Fibroblast of skin of left biceps (primary cell): ENCODE data around the gene AVPI1.
"Not testable (repeated sequence)": the region's sequence is repeated elsewhere in the genome, so short reads cannot be mapped to it uniquely, and the experiment has no call there.

Source experiments
- DNase-seq, 2 experiments: peaks; one replicate each; pipeline ENCODE4 v3.0.0-alpha.2; 2013; ENCODE audit warnings: low read depth in 2 of 2

AVPI1 gene

GRCh38 chr10:97711640-97712572, 24.9 kb upstream of the AVPI1 start:
- DNase-seq, result no peak

DNA sequence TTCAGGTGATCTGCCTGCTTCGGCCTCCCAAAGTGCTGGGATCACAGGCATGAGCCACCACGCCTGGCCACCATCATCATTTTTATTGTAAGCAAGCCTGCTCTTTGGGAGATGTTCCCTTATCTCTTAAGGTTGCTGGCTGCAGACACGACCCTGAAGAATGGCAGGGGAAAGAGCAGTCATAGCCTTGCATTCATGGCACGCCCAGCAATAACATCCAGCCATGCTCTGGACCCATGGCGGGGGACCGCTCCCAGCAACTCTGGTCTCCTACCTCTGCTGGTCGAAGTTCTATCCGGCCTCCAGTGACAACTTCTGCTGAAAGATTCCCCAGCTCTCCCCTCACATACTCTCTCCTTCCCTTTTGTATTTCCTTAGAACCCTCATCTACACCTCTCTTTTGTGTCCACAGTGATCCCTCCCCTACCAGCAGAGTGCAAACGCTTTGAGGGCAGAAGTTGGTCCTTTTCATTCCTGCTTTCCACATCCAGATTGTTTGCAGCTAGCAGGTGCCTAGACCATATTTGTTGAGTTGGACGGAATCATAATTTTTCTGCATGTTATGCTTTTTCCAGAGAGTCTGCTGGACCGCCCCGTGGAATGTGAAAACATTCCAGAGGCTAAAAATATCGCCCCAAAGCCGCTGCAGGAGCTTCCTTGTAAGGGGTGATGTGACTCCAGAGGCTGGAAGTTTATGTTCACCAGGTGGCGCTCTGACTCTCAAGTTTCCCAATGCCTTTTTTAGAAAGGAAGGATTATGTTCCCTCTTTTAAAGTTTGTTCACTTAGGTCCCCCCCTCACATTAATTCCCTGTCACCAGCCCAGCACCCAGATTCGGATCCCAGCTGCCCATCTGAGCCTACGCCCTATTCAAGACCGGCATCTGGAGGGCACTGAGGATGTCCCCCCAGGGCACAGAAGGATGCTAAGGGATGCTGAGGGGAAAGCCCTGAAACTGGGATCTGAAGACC, 22.2 kb upstream of the AVPI1 start:
- peak; percentile 62 to 65 for DNase-seq

DNA sequence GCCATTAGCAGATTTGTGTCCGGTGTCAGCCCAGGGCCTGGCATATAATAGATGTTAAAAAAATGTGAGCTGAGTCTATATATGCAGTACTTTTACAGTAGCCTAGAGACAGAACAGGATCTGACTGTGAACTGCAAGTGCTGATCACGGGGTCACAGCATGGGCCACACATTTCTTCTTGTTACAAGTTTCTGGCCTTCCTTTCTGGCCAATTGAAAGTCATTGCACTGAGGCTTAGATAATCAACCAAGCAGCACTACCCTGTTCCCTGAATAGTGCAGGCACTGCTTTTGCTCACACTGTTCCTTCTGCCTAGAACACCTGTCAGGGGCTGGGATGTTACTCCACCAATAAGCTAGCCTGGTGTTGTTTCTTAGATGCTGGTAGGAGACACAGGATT, 21.1 kb upstream of the AVPI1 start:
- DNase-seq, result no peak

DNA sequence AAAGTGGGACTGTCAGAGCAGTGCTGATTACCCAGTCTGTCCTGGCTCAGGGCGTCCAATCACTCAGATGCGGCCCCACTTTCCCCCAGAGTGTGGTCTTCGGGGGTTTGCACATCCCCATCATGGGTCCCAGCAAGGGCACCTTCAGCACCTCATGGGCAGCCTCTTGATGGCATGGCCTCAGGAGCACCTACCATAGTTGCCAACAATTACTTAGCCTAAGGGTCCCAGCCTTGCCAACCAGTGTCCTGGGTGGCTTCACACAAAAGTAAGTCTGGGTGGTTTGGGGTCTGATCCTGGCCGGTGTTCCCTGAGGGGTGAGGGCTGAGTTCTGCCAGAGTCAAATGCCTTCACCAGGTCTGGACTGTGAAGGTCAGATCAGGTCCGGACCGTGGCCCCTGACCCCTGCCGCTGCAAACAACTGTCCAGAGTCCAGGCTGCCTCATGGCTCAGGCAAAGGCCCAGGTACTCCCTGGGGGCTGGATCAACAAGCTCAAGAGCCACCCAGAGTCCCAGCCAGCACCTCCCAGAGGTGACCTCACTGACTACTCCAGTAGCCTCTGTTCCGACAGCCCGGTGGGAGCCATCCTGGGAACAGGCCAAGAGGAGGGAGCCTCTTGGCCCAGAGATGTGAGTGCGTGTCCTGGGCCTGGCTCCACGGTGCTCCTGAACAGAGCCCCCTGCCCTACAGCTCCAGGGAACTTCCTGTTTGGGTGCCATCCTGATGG, 20.3 kb upstream of the AVPI1 start:
- DNase-seq, result no peak

GRCh38 chr10:97705006-97705670, 18.1 kb upstream of the AVPI1 start:
- DNase-seq, result no peak

DNA sequence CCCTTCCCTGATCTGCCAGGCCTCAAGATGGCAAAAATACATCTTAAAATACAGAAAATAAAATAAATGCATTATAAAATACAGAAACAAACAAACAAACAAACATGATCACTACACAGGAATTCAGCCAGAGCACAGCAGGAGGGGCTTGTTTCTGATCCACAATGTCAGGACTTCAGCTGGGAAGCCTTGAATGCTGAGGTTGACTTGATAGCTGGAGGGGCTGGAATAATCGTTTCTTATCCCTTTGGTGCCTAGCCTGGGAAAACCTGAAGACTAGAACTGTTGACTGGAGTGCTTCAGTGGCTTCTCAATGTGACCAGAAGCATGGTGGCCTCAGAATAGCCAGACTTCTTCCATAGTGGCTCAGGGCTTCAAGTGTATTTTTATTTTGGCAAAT, 17.3 kb upstream of the AVPI1 start:
- DNase-seq, result no peak

DNA sequence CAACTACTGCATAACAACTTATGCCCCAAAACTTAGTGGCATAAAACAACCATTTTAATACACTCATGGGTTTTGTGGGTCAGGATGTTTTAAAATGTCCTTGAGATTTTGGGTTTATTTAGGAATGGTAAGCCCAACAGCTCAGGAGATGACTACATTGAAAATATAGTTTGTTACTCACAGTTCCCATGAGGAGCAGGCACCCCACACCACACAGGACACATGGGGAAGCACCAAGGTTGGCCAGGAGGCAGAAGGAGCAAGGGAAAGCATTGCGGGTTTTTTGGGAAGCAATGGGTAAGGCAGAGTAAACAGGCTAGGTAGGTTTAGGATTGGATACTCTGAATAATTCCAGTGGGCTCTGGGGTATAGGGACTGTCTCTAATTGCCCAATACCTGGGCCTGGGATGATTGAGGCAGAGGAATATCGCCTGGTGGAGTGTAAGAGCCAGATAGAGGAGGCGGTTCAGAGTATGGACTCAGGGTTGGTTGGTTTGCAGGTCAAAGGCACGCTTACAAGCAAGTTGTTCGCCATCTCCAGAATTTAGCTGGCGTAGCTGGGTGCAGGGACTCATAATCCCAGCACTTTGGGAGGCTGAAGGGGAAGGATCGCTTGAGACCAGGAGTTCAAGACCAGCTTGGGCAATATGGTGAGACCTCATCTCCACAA, 16.5 kb upstream of the AVPI1 start:
- no peak for DNase-seq

DNA sequence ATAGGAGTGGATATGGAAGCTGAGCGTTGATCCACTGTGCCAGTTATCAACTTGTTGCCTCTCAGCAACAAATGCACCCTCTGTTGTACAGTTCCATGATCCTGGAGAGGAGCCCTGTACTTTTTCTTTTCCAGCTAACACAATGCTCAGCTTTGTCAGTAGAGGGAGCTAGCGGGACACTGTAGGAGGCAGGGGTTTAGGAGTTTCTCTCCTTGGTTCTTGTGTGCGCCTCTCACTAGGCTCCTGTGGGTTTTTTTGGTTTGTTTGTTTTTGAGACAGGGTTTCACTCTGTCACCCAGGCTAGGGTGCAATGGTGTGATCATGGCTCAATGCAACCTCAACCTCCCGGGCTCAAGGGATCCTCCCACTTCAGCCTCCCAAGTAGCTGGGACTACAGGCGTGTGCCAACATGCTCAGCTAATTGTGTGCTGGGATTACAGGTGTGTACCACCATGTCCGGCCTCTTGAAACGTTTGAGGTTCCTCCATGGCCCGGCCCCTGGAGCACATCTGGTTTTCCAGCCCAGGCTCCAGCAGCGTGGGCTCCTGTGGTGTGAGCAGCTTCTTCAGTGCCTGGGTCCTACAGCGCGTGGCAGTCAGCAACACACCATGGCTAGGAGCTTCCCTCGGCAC, 14.5 kb upstream of the AVPI1 start:
- peak in 1 of 2 experiments; percentile 40 for DNase-seq

DNA sequence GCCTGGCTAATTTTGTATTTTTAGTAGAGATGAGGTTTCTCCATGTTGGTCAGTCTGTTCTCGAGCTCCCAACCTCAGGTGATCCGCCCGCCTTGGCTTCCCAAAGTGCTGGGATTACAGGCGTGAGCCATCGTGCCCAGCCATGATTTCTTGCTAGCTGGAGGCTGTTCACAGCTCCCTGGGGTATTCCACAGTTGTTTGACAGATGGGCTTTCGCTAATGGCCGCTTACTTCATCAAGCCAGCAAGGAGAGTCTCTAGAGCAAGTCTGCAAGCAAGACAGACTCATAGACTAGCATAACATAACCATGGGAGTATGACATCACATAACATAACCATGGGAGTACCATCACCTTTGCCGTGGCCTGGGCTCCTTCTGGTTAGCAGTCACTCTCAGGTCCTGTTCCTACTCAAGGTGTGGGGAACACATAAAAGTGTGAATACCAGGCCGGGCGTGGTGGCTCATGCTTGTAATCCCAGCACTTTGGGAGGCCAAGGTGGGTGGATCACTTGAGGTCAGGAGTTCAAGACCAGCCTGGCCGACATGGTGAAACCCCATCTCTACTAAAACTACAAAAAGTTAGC, 11.1 kb upstream of the AVPI1 start:
- not testable (repeated sequence) for DNase-seq

GRCh38 chr10:97690133-97690532, 3.1 kb upstream of the AVPI1 start:
- DNase-seq, result no peak

DNA sequence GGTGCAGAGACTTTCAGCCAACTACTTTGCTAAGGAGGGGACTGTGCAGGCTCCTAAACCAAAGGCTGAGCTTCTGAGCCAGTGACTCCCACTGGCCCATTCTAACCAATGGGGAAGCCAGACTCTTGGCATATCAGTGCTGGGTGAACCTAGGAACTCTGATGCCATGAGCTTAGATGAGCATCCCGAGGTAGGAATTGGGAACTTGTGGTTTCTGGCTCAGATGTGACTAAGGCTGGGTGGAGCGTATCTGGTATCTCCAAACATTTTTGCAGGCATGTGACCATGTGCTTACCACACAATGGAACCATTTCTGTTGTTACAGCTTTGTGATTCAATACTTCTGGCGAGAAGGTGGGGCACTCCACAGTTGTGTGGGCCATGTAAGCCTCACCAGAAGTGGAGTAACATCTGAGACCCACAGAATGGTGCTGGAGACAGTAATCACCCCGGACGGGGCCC, 2.5 kb upstream of the AVPI1 start:
- DNase-seq, result peak; percentile 73 to 76

DNA sequence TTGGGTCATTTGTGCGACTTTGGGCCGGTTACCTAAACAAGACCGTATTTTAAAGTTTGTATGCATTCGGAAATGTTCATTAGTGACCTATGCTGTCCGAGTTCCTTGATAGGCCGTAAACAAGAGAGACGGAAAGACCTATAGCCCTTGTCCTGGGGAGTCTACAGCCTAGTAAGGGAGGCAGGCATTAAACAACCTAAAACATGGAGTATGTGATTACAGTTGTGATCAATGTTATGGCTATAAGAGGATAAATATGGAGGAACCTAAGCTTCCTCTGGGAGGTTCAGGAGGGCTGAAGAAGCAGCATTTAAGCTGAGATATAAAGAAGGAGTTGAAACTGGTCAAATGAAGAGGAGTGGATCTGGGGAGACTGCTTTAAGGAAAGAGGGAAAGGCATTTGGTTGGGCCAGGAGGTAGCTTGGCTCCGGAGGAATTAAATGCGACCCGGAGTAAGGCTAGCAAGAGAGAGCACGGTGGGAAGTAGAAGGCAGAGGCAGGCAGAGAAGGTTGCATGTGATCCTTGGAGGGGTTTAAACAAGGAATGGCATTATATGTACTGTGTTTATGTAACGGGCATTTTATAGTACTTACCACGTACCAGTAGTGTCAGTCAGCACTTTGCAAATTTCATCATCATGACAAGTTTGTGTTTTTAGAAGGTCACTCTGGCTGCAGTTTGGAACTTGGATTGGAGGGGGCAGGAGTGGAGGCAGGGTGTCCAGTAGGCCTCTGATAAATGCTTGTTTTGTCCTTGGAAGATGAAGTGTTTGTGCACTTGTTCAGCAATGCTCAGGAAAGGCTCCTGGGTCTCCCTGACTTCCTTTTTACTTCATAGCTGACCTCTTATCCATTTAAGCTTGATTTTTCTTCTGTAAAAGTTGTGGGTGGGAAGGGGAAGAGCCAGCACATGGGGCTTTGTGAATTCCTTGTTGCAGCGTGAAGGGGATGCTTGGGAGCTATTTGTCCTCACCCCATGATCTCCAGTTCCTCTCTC, 1.0 kb upstream of the AVPI1 start:
- no peak for DNase-seq

GRCh38 chr10:97686301-97686961, 610 bp downstream of the AVPI1 start:
- no peak for DNase-seq

DNA sequence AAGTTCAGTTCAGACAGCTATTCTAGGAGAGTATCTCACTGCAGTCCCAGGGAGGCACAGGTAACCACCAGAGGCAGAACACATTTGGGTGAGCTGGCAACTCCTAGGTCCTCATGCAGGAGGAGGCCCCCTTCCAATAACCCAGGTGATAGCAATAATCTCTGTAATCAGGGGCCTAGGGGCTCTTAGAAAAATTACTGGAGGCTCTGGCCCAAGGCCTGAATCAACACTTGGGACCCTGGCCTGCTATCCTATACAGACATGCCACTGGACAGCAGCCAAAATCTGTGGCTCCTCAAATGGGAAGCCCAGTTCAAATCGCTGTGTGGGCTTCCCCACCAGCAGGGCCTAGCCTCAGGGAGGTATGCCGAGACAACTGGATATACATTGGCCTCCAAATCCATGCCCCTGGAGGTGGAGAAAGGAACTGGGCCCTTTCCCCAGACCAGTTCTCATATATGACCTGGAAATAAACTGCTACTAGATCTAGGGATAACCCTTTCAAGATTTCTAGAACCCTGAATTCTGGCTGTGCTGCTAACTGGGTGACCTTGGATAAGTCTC, 1.6 kb downstream of the AVPI1 start:
- no peak for DNase-seq

DNA sequence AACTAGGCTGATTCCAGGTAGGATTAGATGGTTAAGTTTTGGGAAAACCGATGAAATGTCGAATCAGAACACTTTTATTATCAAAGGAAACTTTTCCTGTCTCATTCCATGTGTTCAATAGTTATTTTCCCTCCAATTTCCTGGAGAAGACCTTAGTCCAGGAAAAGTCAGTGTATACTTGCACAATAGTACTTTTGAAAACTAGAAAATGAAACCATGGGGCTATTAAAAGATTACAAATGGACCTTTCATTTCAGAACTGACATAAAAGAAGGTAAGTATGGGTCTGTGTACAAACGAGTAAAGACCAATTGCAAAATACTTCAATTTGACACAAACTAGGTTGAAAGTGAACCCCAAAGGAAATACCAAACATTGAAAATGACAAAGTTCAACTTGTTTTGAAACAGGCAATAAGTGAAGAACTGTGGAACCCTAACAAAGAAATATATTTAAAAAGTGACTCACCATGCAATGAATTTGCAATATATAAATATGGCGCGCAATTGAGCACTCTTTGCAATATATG, 2.1 kb downstream of the AVPI1 start:
- no peak for DNase-seq

GRCh38 chr10:97684368-97684713, 2.7 kb downstream of the AVPI1 start:
- DNase-seq, result not testable (repeated sequence)
